ENCODE measurements around the gene U2AF2. TPM values are rescaled to one million over a fixed set of nuclear protein-coding genes. Genes with fewer than 3 reads are reported as not detected.

Gene U2AF2
- total RNA-seq, 1 experiment from 2014 or later, result 289 TPM

- DNase-seq, result peak; percentile 87 to 89
- Mint-ChIP-seq H3K9me3 (ENCODE audit: unreplicated experiment) (no peaks in the 10 kb centered on the region), H3K27me3 (ENCODE audit: insufficient read depth, unreplicated experiment) (no peaks in the 10 kb centered on the region), H3K36me3 (ENCODE audit: insufficient read depth, unreplicated experiment) (peaks cover 90% of the 10 kb centered on the region), H3K4me3 (ENCODE audit: unreplicated experiment) (peak within 1 kb of the TSS; percentile 86), H3K4me1 (ENCODE audit: low read depth, unreplicated experiment) (peaks cover 37% of the 10 kb centered on the region), H3K27ac (ENCODE audit: unreplicated experiment) (peak within 1 kb of the TSS; percentile 95)
- ChIA-PET CTCF (interaction anchor here (1.0 to 1.9 kb wide), 3 partner anchors 9 to 11 kb away, joined by 3 to 11 read pairs (median 8); partner anchors contain the start of gene U2AF2), POLR2A (interaction anchor here (1.2 to 1.9 kb wide), 2 partner anchors 9 to 11 kb away, joined by 5 to 14 read pairs; partner anchors contain the start of gene U2AF2)
- H3K4me3 ChIP-seq (ENCODE audit: low read depth, low read length), result peak within 1 kb of the TSS; percentile 84
- no peaks in the 10 kb centered on the region for H3K27me3 ChIP-seq (replicated peaks; ENCODE audit: control insufficient read depth, insufficient read depth, low read length)
- peaks cover 9% of the 10 kb centered on the region; the same call in 1 of the 2 replicates for H3K4me1 ChIP-seq
- BruUV-seq (replicated peaks), result no TSS peak
- H3K9me3 ChIP-seq, result no peaks in the 10 kb centered on the region
- no peak for TF ChIP-seq CTCF (IDR thresholded peaks at IDR 0.05; ENCODE audit: insufficient read depth in 1 of 2, low read depth in 1 of 2, low read length in 1 of 2, severe bottlenecking in 1 of 2, unreplicated experiment in 1 of 2)
- intact Hi-C loops (cut with micrococcal nuclease; ENCODE audit: unreplicated experiment), result no loop called here
- no peaks in the 10 kb centered on the region for H3K36me3 ChIP-seq (ENCODE audit: control insufficient read depth, insufficient read depth, low read length)
Observed at GRCh38 chr19:55643003-55643886, 11.6 kb upstream of the U2AF2 start, which contains the start of gene ZNF581. ZNF581 (plus strand) TSS chr19:55643649; CDS start chr19:55644572, 923 bp downstream.

- Mint-ChIP-seq H3K9me3 (ENCODE audit: unreplicated experiment) (no peaks in the 10 kb centered on the region), H3K4me1 (ENCODE audit: low read depth, unreplicated experiment) (peaks cover 36% of the 10 kb centered on the region), H3K27me3 (ENCODE audit: insufficient read depth, unreplicated experiment) (no peaks in the 10 kb centered on the region), H3K36me3 (ENCODE audit: insufficient read depth, unreplicated experiment) (peaks cover 92% of the 10 kb centered on the region), H3K27ac (ENCODE audit: unreplicated experiment) (peak overlapping the region; percentile 95), H3K4me3 (ENCODE audit: unreplicated experiment) (peak overlapping the region; percentile 86)
- Histone ChIP-seq H3K4me3 (ENCODE audit: low read depth, low read length) (peak overlapping the region; percentile 84), H3K9me3 (no peaks in the 10 kb centered on the region), H3K27me3 (replicated peaks; ENCODE audit: control insufficient read depth, insufficient read depth, low read length) (no peaks in the 10 kb centered on the region), H3K36me3 (ENCODE audit: control insufficient read depth, insufficient read depth, low read length) (no peaks in the 10 kb centered on the region), H3K4me1 (peaks cover 12% of the 10 kb centered on the region; the same call in 1 of the 2 replicates)
- ChIA-PET CTCF (no interaction called here), POLR2A (no interaction called here)
- DNase-seq, result no peak
- intact Hi-C loops (cut with micrococcal nuclease; ENCODE audit: unreplicated experiment), result no loop called here
- TF ChIP-seq CTCF (IDR thresholded peaks at IDR 0.05; ENCODE audit: insufficient read depth in 1 of 2, low read depth in 1 of 2, low read length in 1 of 2, severe bottlenecking in 1 of 2, unreplicated experiment in 1 of 2), result no peak
- BruUV-seq (replicated peaks), result no TSS peak
Observed at GRCh38 chr19:55643887-55644176, 11.0 kb upstream of the U2AF2 start.

- intact Hi-C loops (cut with micrococcal nuclease; ENCODE audit: unreplicated experiment), result no loop called here
- peak overlapping the region; percentile 86 for H3K4me3 Mint-ChIP-seq (ENCODE audit: unreplicated experiment)
- peaks cover 32% of the 10 kb centered on the region for H3K4me1 Mint-ChIP-seq (ENCODE audit: low read depth, unreplicated experiment)
- H3K27ac Mint-ChIP-seq (ENCODE audit: unreplicated experiment), result peak overlapping the region; percentile 95
- H3K36me3 ChIP-seq (ENCODE audit: control insufficient read depth, insufficient read depth, low read length), result no peaks in the 10 kb centered on the region
- POLR2A ChIA-PET, result no interaction called here
- H3K27me3 Mint-ChIP-seq (ENCODE audit: insufficient read depth, unreplicated experiment), result no peaks in the 10 kb centered on the region
- no peak for TF ChIP-seq CTCF (IDR thresholded peaks at IDR 0.05; ENCODE audit: insufficient read depth in 1 of 2, low read depth in 1 of 2, low read length in 1 of 2, severe bottlenecking in 1 of 2, unreplicated experiment in 1 of 2)
- BruUV-seq (replicated peaks), result no TSS peak
- peaks cover 9% of the 10 kb centered on the region; the same call in 1 of the 2 replicates for H3K4me1 ChIP-seq
- peaks cover 90% of the 10 kb centered on the region for H3K36me3 Mint-ChIP-seq (ENCODE audit: insufficient read depth, unreplicated experiment)
- no peaks in the 10 kb centered on the region for H3K27me3 ChIP-seq (replicated peaks; ENCODE audit: control insufficient read depth, insufficient read depth, low read length)
- CTCF ChIA-PET, result no interaction called here
- H3K4me3 ChIP-seq (ENCODE audit: low read depth, low read length), result peak overlapping the region; percentile 84
- no peaks in the 10 kb centered on the region for H3K9me3 ChIP-seq
- H3K9me3 Mint-ChIP-seq (ENCODE audit: unreplicated experiment), result no peaks in the 10 kb centered on the region
- DNase-seq, result no peak
Observed at GRCh38 chr19:55644191-55644833, 10.5 kb upstream of the U2AF2 start.
